Measurements from ENCODE around the gene ARMCX4.

DNA sequence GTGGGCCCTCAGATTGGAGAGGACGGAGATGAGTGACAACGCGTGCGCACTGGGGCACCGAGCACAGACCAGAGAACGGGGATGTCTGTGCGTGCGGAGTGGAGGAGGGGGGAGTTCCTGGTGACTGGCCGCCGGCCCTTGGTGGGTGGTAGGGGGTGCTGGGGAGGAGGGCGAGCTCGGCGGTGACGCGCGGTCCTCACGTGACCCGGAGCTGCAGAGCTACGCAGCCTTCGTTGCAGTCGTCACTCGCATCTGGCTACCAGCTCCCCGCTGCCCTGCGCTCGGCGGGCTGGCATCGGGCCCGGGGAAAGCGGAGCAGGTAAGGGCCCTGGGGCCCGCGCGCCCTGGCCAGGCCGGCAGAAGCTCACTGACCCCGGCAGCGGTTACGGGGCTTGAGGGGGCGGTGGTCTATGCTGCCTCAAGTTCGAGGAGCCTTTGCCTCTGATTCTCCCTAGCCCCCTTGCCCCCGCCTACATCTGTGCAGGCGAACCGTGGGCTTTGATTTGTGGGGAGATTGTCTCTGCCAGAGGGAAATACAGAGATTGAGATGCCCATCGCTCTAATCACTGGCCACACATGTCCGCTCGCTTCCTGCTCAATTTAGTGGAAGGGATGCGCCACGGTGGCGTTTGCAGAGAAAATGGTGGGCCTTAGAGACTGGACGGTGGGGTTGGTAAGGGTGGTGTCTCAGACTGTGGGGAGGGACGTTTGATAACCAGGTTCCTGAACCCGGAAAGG lies at the start of gene ARMCX4:
- TF ChIP-seq EZH2 (IDR thresholded peaks at IDR 0.05) (no peak), POLR2AphosphoS5 (IDR thresholded peaks at IDR 0.05; ENCODE audit: borderline replicate concordance, low read depth, low read length) (no peak; the same call in 1 of the 2 replicates)
